Panc1 (cell line): ENCODE results near the gene KCNMA1. TPM values are rescaled to one million over a fixed set of nuclear protein-coding genes. Genes with fewer than 3 reads are reported as not detected.

Experiments
- ATAC-seq: fragments of 200-7000 bp; cut with Tn5 transposase; 2 replicates; pipeline ENCODE4 v1.9.1; 2020; ENCODE audit warnings: mild to moderate bottlenecking, moderate library complexity
- BruUV-seq: library from RNA; stranded (reverse); fragments of 400-500 nt; replicated peaks from 2 replicates; lab custom pipeline; 2021; lab: Mats Ljungman, UMichigan
- CTCF ChIA-PET: fragments of 300-600 bp; sonication (Branson Sonifier 250); formaldehyde crosslinking; loops from one replicate; lab custom pipeline; 2022; ENCODE audit warnings: antibody characterized with exemption; lab: Charles Lee
- POLR2A ChIA-PET: fragments of 300-600 bp; sonication (Branson Sonifier 250); formaldehyde crosslinking; loops from one replicate; lab custom pipeline; 2022; ENCODE audit warnings: antibody characterized with exemption; lab: Charles Lee
- DNase-seq: peaks from one replicate; pipeline ENCODE4 v3.0.0-alpha.2; 2010; ENCODE audit warnings: low read depth, low spot score
- H3K27ac ChIP-seq: 2 replicates; pipeline ENCODE4 v1.5.1; 2011; ENCODE audit warnings: mild to moderate bottlenecking, low read length, inconsistent platforms
- H3K27me3 ChIP-seq: fragments of 200-500 bp; sonication (Bioruptor generic); 2 replicates; pipeline ENCODE4 v1.6.0; 2014; ENCODE audit warnings: low read length, inconsistent platforms; ENCODE audit not compliant: control insufficient read depth, insufficient read depth
- H3K36me3 ChIP-seq: fragments of 200-500 bp; sonication (Bioruptor generic); 2 replicates; pipeline ENCODE4 v1.5.1; 2014; ENCODE audit warnings: inconsistent platforms, mild to moderate bottlenecking, low read length, moderate library complexity; ENCODE audit not compliant: control insufficient read depth, insufficient read depth
- H3K4me1 ChIP-seq: 2 replicates; pipeline ENCODE4 v1.5.1; 2011; ENCODE audit warnings: inconsistent platforms, mild to moderate bottlenecking, low read length, moderate library complexity; ENCODE audit not compliant: control insufficient read depth, insufficient read depth
- H3K4me3 ChIP-seq, 2 experiments: 2 replicates each; pipeline ENCODE4 v1.5.1; 2011 to 2012; ENCODE audit warnings: low read depth in 2 of 2, low read length in 2 of 2, mild to moderate bottlenecking in 2 of 2, inconsistent platforms in 1 of 2, moderate library complexity in 1 of 2
- H3K9me3 ChIP-seq: fragments of 200-500 bp; sonication (Bioruptor generic); 2 replicates; pipeline ENCODE4 v1.5.1; 2014; ENCODE audit warnings: low read depth, mild to moderate bottlenecking, inconsistent platforms, low read length, moderate library complexity; ENCODE audit not compliant: control insufficient read depth, insufficient read depth
- CTCF ChIP-seq: fragments of 450-650 bp; IDR thresholded peaks from 2 replicates; pipeline ENCODE4 v1.5.1; 2017; ENCODE audit warnings: mild to moderate bottlenecking
- POLR2AphosphoS5 ChIP-seq: IDR thresholded peaks from 2 replicates; pipeline ENCODE4 v1.6.1; 2012; ENCODE audit warnings: mild to moderate bottlenecking, low read depth, low read length, moderate library complexity
- REST ChIP-seq, 2 experiments: IDR thresholded peaks; 2 replicates each; pipeline ENCODE4 v1.6.1; 2011 to 2012; ENCODE audit warnings: low read depth in 2 of 2, control low read depth in 1 of 2, low read length in 1 of 2, mild to moderate bottlenecking in 1 of 2, moderate library complexity in 1 of 2; ENCODE audit not compliant: insufficient read depth in 1 of 2
- SIN3A ChIP-seq: IDR thresholded peaks from 2 replicates; pipeline ENCODE4 v1.6.1; 2012; ENCODE audit warnings: low read depth, mild to moderate bottlenecking, low read length, moderate library complexity, borderline replicate concordance; ENCODE audit not compliant: insufficient read depth
- TCF7L2 ChIP-seq: IDR thresholded peaks from 2 replicates; pipeline ENCODE4 v1.6.1; 2011; ENCODE audit warnings: mild to moderate bottlenecking, low read depth, low read length, inconsistent platforms
- in situ Hi-C: cut with HindIII; loops from 2 replicates; pipeline ENCODE4 v1.10.0; 2016; ENCODE audit warnings: low sequenced_read_pairs, low pct_unique_long_range_greater_than_20kb
- intact Hi-C: fragments of 100-400 bp; cut with micrococcal nuclease; formaldehyde crosslinking; loops from one replicate; pipeline ENCODE4 v1.10.0; 2022; ENCODE audit not compliant: unreplicated experiment
- total RNA-seq: library from RNA; stranded (reverse); gene quantifications from one replicate; pipeline ENCODE4 v1.2.1, GENCODE V29; 2021; ENCODE audit not compliant: unreplicated experiment

KCNMA1 gene
- total RNA-seq, 1 experiment from 2014 or later, result 91.9 TPM

- no peaks in the 10 kb centered on the region for H3K36me3 ChIP-seq
- in situ Hi-C loops, result no loop called here
- 0 out of 2 replicates have a peak, but pooled peaks cover 2% of the 10 kb centered on the region for H3K4me1 ChIP-seq
- ChIA-PET CTCF (interaction anchor here (0.5 kb wide), 1 partner anchor 168 kb away, joined by 3 read pairs; no protein-coding TSS in a partner anchor), POLR2A (interaction anchor here (0.6 kb wide), 1 partner anchor 31 kb away, joined by 3 read pairs; no protein-coding TSS in a partner anchor)
- no peak overlapping the region for H3K27ac ChIP-seq
- DNase-seq (no peak), ATAC-seq (no peak)
- intact Hi-C loops, result no loop called here
- H3K27me3 ChIP-seq, result no peaks in the 10 kb centered on the region
- no peaks in the 10 kb centered on the region for H3K9me3 ChIP-seq
- TF ChIP-seq TCF7L2 (no peak), REST (IDR thresholded peaks at IDR 0.05; ENCODE audit: insufficient read depth in 1 of 2, low read depth in 2 of 2, low read length in 1 of 2) (no peak), SIN3A (no peak), POLR2AphosphoS5 (no peak)
- no peak overlapping the region for H3K4me3 ChIP-seq
- BruUV-seq, result no TSS peak
Measured at GRCh38 chr10:77223526-77224460, 413.8 kb downstream of the KCNMA1 start.

GRCh38 chr10:77220150-77220549, 417.5 kb downstream of the KCNMA1 start:
- ChIA-PET POLR2A (no interaction called here), CTCF (no interaction called here)

More at GRCh38 chr10:77220150-77220549, 417.5 kb downstream of the KCNMA1 start:
- H3K27me3 ChIP-seq, result no peaks in the 10 kb centered on the region
- H3K4me3 ChIP-seq, result no peak overlapping the region
- in situ Hi-C loops, result no loop called here
- no peaks in the 10 kb centered on the region for H3K4me1 ChIP-seq
- DNase-seq (no peak), ATAC-seq (no peak)
- no TSS peak for BruUV-seq
- H3K9me3 ChIP-seq, result no peaks in the 10 kb centered on the region
- no peaks in the 10 kb centered on the region for H3K36me3 ChIP-seq
- no peak for TF ChIP-seq TCF7L2
- no peak for TF ChIP-seq SIN3A
- TF ChIP-seq POLR2AphosphoS5, result no peak
- no peak for TF ChIP-seq CTCF
- no peak for TF ChIP-seq REST (IDR thresholded peaks at IDR 0.05; ENCODE audit: insufficient read depth in 1 of 2, low read depth in 2 of 2, low read length in 1 of 2)
- no peak overlapping the region for H3K27ac ChIP-seq
- intact Hi-C loops, result no loop called here
